ENCODE results near the gene MRPL2. TPM values are rescaled to one million over a fixed set of nuclear protein-coding genes. Genes with fewer than 3 reads are reported as not detected.

MRPL2 gene
- total and polyA plus RNA-seq, 2 of the 8 experiments (the other 6 are each of a cell fraction or from before 2014, with no cell fraction given): 58.7 to 99.9 TPM

DNA sequence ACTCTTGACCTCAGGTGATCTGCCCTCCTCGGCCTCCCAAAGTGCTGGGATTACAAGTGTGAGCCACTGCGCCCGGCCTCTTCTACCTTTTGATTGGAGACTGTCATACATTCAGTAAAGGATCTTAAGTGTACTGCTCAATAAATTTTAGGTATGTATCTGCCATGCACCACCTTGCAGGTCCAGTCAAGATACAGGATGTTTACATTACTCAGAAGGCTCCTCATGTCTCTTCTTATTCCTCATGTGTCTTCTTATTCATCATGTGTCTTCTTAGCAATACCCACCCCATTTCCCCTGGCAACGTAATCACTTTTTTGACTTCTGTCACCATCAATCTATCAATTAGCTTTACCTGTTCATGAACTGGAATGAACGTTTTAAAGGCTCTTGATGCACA, 53.4 kb downstream of the MRPL2 start:
- Histone ChIP-seq H3K27me3 (replicated peaks in 1 of 4; ENCODE audit: control insufficient read depth in 3 of 4, extremely low read depth in 1 of 4, insufficient read depth in 3 of 4, low read length in 3 of 4) (no peaks in the 10 kb centered on the region), H2BK20ac (ENCODE audit: low read length) (no peak overlapping the region), H3K4me3 (ENCODE audit: extremely low read depth in 1 of 4, insufficient read depth in 2 of 4, low read depth in 3 of 4, low read length in 4 of 4) (no peak overlapping the region), H2BK120ac (replicated peaks; ENCODE audit: low read depth, low read length) (no peak overlapping the region), H4K5ac (ENCODE audit: insufficient read length, low read depth, low read length) (no peak overlapping the region), H2BK5ac (ENCODE audit: low read depth, low read length) (no peak overlapping the region), H3K4me1 (replicated peaks in 1 of 4; ENCODE audit: control insufficient read depth in 3 of 4, insufficient read depth in 4 of 4, low read length in 3 of 4) (no peaks in the 10 kb centered on the region), H2AK5ac (ENCODE audit: low read depth, low read length) (no peak overlapping the region), H2BK12ac (ENCODE audit: low read depth, low read length) (no peak overlapping the region), H3K14ac (ENCODE audit: insufficient read length) (no peak overlapping the region), H3K4me2 (ENCODE audit: insufficient read depth in 1 of 2, low read depth in 2 of 2, low read length in 2 of 2) (no peak overlapping the region), H4K20me1 (replicated peaks in 1 of 2; ENCODE audit: control insufficient read depth in 1 of 2, insufficient read depth in 2 of 2, low read length in 2 of 2) (peaks cover 0 to 12% of the 10 kb centered on the region in 2 experiments), H3K27ac (ENCODE audit: low read depth, low read length) (no peak overlapping the region), H3K79me1 (ENCODE audit: low read depth, low read length) (peaks cover 3% of the 10 kb centered on the region), H4K8ac (ENCODE audit: extremely low read depth, insufficient read depth, low read length) (no peak overlapping the region), H2BK15ac (ENCODE audit: low read length) (no peak overlapping the region), H2AFZ (ENCODE audit: low read length) (no peak overlapping the region), H3K79me2 (ENCODE audit: control insufficient read depth in 1 of 2, insufficient read depth in 2 of 2, low read length in 2 of 2) (no peaks in the 10 kb centered on the region), H3K56ac (replicated peaks; ENCODE audit: insufficient read length, low read depth, low read length) (no peak overlapping the region), H3K23ac (ENCODE audit: insufficient read length) (no peak overlapping the region), H3K9me3 (ENCODE audit: insufficient read depth in 2 of 2, low read depth in 1 of 2, low read length in 1 of 2) (no peaks in the 10 kb centered on the region), H3K23me2 (ENCODE audit: low read depth, low read length) (no peaks in the 10 kb centered on the region), H3K18ac (ENCODE audit: extremely low read depth, low read length) (no peak overlapping the region), H3K9ac (replicated peaks in 1 of 4; ENCODE audit: extremely low read depth in 1 of 4, low read depth in 3 of 4, low read length in 3 of 4) (no peak overlapping the region), H4K91ac (replicated peaks; ENCODE audit: insufficient read length, low read length) (no peak overlapping the region), H3K4ac (replicated peaks; ENCODE audit: insufficient read length, low read depth, low read length) (no peak overlapping the region), H3K36me3 (ENCODE audit: control insufficient read depth in 2 of 4, insufficient read depth in 4 of 4, low read length in 3 of 4) (peaks cover 9 to 40% (median 24%) of the 10 kb centered on the region in 4 experiments)
- 95% methylated on average over 5 of the region's 5 CpGs; no CpG with 5 or more reads in 1 of the 2 experiments for WGBS, 2 experiments (ENCODE audit: extremely low coverage in 1 of 2, insufficient coverage in 1 of 2, insufficient read length in 1 of 2, insufficient replicate concordance in 2 of 2, low coverage in 1 of 2, low lambda C conversion rate in 2 of 2, missing lambda C conversion rate in 1 of 2)
- FAIRE-seq: no peak
- POLR2A ChIA-PET (ENCODE audit: partially characterized antibody): interaction anchor here (1.1 to 2.0 kb wide), 3 partner anchors 11 to 18 kb away, joined by 3 to 11 read pairs (median 5); partner anchors contain the start of gene RRP36
- CTCF ChIA-PET (ENCODE audit: partially characterized antibody): interaction anchor here (0.5 to 6.0 kb wide), 8 partner anchors 10 to 320 kb away, joined by 3 to 33 read pairs (median 4); partner anchors contain the start of gene RRP36
- DNase-seq (ENCODE audit: low read depth in 1 of 2, low spot score in 2 of 2): no peak
- no peak for TF ChIP-seq CHD2 (IDR thresholded peaks at IDR 0.05; ENCODE audit: low read length)
- no peak for TF ChIP-seq JUN (IDR thresholded peaks at IDR 0.05; ENCODE audit: low read depth, low read length)
- TF ChIP-seq USF2 (IDR thresholded peaks at IDR 0.05; ENCODE audit: low read length): no peak
- no peak for TF ChIP-seq E2F6 (IDR thresholded peaks at IDR 0.05)
- TF ChIP-seq, protein P1, sequence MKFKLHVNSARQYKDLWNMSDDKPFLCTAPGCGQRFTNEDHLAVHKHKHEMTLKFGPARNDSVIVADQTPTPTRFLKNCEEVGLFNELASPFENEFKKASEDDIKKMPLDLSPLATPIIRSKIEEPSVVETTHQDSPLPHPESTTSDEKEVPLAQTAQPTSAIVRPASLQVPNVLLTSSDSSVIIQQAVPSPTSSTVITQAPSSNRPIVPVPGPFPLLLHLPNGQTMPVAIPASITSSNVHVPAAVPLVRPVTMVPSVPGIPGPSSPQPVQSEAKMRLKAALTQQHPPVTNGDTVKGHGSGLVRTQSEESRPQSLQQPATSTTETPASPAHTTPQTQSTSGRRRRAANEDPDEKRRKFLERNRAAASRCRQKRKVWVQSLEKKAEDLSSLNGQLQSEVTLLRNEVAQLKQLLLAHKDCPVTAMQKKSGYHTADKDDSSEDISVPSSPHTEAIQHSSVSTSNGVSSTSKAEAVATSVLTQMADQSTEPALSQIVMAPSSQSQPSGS (IDR thresholded peaks at IDR 0.05; ENCODE audit: low read length): no peak
- no peak for TF ChIP-seq JUND (IDR thresholded peaks at IDR 0.05; ENCODE audit: low read length)
- no peak for TF ChIP-seq ATF3 (IDR thresholded peaks at IDR 0.05; ENCODE audit: insufficient read depth, low read depth, low read length)
- no peak for TF ChIP-seq GABPA (IDR thresholded peaks at IDR 0.05; ENCODE audit: borderline replicate concordance, insufficient read depth, low read length)
- TF ChIP-seq CHD1 (IDR thresholded peaks at IDR 0.05; ENCODE audit: low read depth, low read length): no peak
- no peak for TF ChIP-seq SP2 (IDR thresholded peaks at IDR 0.05; ENCODE audit: low read length)
